Fibroblast of mammary gland (primary cell): ENCODE results near the gene HNRNPUL2.

Source experiments
- DNase-seq: peaks from one replicate; pipeline ENCODE4 v3.0.0-alpha.2; 2010; ENCODE audit warnings: low read depth
- H3K4me3 ChIP-seq: 2 replicates; pipeline ENCODE4 v1.5.1; 2011; ENCODE audit warnings: low read depth, mild to moderate bottlenecking, low read length, moderate library complexity; ENCODE audit not compliant: control insufficient read depth
- TF ChIP-seq, protein P1 (sequence below): conservative IDR thresholded peaks from 2 replicates; pipeline ENCODE4 v1.5.1; 2011; ENCODE audit warnings: low read depth, low read length, inconsistent platforms; ENCODE audit not compliant: control insufficient read depth, insufficient read depth

HNRNPUL2 gene

DNA sequence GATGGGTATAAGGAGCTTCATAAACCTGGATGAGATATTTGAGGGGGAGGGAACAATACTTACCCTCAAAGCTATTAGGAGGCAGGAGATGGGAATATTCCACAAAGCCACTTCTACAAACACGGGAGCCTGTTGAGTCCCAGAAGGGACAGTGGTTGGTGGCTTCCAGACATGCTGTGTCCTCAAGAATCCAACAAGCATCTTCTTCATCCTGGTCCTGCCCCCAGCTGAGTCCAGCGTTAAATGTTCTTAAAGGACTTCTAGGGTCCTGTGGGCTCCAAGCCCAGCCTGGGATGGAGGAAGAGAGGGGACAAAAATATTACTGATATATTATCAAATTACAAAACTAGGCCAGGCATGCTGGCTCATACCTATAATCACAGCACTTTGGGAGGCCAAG is 59.8 kb downstream of the HNRNPUL2 start:
- no peak overlapping the region for H3K4me3 ChIP-seq

DNA sequence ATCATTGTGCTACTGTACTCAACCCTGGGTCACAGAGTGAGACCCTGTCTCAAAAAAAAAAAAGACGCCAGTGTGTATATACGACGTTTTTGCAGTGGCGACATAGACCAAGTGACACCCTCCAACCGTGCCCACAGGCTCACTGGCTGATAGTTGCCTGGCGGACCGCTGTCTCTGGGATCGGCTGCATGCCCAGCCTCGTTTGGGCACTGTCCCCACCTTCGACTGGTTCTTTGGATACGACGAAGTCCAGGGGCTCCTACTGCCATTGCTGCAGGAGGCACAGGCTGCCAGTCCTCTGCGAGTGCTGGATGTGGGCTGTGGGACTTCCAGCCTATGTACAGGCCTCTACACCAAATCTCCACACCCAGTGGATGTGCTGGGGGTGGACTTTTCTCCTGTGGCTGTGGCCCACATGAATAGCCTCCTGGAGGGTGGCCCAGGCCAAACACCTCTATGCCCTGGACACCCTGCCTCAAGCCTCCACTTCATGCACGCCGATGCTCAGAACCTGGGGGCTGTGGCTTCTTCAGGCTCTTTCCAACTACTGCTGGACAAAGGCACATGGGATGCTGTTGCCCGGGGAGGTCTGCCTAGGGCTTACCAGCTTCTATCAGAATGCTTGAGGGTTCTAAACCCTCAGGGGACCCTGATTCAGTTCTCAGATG is 60.9 kb downstream of the HNRNPUL2 start:
- DNase-seq: no peak
- peak overlapping the region; percentile 94 for H3K4me3 ChIP-seq
- TF ChIP-seq, protein P1, sequence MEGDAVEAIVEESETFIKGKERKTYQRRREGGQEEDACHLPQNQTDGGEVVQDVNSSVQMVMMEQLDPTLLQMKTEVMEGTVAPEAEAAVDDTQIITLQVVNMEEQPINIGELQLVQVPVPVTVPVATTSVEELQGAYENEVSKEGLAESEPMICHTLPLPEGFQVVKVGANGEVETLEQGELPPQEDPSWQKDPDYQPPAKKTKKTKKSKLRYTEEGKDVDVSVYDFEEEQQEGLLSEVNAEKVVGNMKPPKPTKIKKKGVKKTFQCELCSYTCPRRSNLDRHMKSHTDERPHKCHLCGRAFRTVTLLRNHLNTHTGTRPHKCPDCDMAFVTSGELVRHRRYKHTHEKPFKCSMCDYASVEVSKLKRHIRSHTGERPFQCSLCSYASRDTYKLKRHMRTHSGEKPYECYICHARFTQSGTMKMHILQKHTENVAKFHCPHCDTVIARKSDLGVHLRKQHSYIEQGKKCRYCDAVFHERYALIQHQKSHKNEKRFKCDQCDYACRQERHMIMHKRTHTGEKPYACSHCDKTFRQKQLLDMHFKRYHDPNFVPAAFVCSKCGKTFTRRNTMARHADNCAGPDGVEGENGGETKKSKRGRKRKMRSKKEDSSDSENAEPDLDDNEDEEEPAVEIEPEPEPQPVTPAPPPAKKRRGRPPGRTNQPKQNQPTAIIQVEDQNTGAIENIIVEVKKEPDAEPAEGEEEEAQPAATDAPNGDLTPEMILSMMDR: no peak

More for the DNA sequence above, 59.8 kb downstream of the HNRNPUL2 start:
- no peak for DNase-seq
- TF ChIP-seq, protein P1: no peak

DNA sequence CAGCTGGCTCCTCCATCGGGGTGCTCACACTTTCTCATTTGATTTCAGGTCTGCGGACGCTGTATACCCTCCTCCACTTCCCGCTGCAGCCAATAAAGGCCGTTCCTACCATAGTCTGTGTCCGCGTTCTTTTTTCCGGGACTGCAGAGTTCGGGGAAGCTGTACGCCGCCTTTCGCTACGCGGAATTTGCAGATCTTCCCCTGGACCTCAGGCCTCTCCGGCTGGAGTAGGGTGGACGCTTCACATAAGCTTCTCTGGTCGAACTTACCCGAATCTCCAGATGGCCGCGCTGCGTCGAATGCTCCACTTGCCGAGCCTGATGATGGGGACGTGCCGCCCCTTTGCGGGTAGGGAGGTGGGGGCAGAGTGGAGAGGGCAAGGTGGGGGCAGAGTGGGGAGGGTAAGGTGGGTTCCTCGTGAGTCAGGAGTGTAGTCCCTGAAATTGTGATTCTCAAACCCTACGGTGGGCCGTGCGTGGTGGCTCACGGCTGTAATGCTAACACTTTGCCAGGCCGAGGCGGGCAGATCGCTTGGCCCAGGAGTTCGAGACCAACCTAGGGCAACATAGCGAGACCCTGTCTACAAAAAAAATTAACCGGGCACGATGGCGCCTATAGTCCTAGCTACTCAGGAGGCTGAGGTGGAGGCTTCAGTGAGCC is 61.5 kb downstream of the HNRNPUL2 start:
- TF ChIP-seq, protein P1: no peak
- peak overlapping the region; percentile 94 for H3K4me3 ChIP-seq
- peak; percentile 59 for DNase-seq

DNA sequence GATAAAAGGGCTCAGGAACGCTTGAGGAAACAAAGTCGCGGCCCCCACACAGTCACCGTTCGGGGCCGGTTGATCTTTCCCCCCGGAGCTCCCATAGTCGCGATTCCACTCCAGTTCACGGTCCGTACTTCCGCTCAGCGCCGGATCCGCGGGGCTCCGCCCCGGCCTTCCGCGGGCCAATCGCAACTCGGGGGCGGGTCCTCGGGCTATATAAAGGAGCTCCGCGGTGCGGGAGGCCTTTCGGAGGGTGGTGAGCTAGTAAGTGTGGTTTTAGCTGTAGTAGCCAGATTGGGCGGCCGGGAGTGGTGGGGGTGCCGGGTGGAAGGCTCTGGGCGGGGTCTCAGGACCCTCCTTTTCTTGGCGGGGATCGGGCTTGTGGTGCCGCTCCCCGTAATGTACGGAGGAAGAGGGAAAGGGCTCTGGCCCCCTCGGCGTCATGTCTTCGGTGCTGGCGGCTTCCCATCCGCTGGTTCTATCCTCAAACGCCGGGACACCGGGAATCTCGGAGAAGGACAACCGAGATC is 62.1 kb downstream of the HNRNPUL2 start, which contains the start of the genes C11orf98 and CSKMT:
Gene C11orf98 (minus strand): TSS at position 136 of the 524 bp plus-strand sequence. CDS start 41 bp downstream, at position 95.
Gene CSKMT (plus strand): TSS at position 238 of the 524 bp plus-strand sequence. CDS start 568 bp downstream, outside the sequence.
- TF ChIP-seq, protein P1: no peak

DNA sequence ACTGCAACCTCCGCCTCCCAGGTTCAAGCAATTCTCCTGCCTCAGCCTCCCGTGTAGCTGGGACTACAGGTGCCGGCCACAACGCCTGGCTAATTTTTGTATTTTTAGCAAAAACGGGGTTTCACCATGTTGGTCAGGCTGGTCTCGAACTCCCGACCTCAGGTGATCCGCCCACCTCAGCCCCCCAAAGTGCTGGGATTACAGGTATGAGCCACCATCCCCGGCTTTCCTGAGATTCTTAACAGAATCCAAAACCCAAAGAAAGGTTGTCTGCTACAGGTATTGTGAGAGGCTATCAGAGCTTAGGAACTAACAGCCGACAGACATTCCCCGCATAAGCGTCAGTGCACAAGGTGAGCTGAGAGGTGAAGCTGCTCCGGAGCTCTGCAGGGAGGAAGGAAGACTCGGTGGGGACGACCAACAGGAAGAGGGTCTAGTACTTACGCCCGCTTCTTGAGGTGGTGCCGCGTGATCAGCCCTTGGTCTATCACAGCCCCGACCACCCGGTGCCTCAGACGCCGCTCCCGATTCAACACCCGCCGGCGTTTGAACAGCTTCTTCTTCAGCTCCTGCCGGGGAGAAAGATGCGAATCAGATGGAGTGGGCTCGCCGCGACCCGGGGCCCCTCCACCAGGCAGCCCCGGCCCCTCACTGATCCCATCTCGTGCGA is 62.7 kb downstream of the HNRNPUL2 start:
- peak; percentile 43 for DNase-seq

More for the DNA sequence above, 62.1 kb downstream of the HNRNPUL2 start, which contains the start of the genes C11orf98 and CSKMT:
- DNase-seq: peak; percentile 89
- peak within 1 kb of the TSS; percentile 94 for H3K4me3 ChIP-seq

More for the DNA sequence above, 62.7 kb downstream of the HNRNPUL2 start:
- peak overlapping the region; percentile 94 for H3K4me3 ChIP-seq
- TF ChIP-seq, protein P1: no peak
